ENCODE data around the gene SLC38A3.

DNA sequence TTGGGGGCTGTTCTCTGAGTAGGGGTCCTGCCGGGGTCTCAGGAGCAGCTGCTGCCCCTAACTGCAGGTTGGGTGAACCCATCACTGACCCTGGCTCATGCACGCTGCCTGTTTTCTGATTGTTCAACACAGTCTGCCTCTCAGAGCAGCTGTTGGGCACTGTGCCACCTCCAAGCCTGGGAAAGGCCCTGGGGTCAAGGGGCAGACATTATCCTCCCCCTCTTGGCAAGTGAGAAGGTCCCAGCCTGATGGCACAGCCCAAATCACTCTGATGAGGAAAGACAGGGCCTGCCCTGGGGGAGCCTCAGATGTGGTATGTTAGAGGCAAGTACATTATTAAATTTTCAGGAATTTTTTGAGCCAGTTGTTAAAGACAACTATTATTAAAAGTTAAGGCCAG, 27.7 kb upstream of the SLC38A3 start:
- TF ChIP-seq GABPA (IDR thresholded peaks at IDR 0.05; ENCODE audit: low read depth), result no peak
- TF ChIP-seq, protein P1, sequence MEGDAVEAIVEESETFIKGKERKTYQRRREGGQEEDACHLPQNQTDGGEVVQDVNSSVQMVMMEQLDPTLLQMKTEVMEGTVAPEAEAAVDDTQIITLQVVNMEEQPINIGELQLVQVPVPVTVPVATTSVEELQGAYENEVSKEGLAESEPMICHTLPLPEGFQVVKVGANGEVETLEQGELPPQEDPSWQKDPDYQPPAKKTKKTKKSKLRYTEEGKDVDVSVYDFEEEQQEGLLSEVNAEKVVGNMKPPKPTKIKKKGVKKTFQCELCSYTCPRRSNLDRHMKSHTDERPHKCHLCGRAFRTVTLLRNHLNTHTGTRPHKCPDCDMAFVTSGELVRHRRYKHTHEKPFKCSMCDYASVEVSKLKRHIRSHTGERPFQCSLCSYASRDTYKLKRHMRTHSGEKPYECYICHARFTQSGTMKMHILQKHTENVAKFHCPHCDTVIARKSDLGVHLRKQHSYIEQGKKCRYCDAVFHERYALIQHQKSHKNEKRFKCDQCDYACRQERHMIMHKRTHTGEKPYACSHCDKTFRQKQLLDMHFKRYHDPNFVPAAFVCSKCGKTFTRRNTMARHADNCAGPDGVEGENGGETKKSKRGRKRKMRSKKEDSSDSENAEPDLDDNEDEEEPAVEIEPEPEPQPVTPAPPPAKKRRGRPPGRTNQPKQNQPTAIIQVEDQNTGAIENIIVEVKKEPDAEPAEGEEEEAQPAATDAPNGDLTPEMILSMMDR (IDR thresholded peaks at IDR 0.05; ENCODE audit: insufficient read depth, low read length), result no peak
- TF ChIP-seq, protein P2, sequence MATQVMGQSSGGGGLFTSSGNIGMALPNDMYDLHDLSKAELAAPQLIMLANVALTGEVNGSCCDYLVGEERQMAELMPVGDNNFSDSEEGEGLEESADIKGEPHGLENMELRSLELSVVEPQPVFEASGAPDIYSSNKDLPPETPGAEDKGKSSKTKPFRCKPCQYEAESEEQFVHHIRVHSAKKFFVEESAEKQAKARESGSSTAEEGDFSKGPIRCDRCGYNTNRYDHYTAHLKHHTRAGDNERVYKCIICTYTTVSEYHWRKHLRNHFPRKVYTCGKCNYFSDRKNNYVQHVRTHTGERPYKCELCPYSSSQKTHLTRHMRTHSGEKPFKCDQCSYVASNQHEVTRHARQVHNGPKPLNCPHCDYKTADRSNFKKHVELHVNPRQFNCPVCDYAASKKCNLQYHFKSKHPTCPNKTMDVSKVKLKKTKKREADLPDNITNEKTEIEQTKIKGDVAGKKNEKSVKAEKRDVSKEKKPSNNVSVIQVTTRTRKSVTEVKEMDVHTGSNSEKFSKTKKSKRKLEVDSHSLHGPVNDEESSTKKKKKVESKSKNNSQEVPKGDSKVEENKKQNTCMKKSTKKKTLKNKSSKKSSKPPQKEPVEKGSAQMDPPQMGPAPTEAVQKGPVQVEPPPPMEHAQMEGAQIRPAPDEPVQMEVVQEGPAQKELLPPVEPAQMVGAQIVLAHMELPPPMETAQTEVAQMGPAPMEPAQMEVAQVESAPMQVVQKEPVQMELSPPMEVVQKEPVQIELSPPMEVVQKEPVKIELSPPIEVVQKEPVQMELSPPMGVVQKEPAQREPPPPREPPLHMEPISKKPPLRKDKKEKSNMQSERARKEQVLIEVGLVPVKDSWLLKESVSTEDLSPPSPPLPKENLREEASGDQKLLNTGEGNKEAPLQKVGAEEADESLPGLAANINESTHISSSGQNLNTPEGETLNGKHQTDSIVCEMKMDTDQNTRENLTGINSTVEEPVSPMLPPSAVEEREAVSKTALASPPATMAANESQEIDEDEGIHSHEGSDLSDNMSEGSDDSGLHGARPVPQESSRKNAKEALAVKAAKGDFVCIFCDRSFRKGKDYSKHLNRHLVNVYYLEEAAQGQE (IDR thresholded peaks at IDR 0.05; ENCODE audit: insufficient replicate concordance, low read depth), result no peak

Measured in HL-60 (cell line).